Activated CD4-positive, alpha-beta T cell treated with anti-CD3 and anti-CD28 coated beads, Interleukin-2, Interleukin-6, amounts not matched to agents 100 ng/mL and 50 ng/mL, durations not matched to agents 16 hours and 8 hours (primary cell): ENCODE data around the gene MPV17L2.
A peak's percentile ranks its signal among the peaks of the same experiment; 100 is the strongest.
"Not testable (repeated sequence)": the region's sequence is repeated elsewhere in the genome, so short reads cannot be mapped to it uniquely, and the experiment has no call there.

Experiments
- DNase-seq: peaks from one replicate; pipeline ENCODE4 v3.0.0-alpha.2; 2020

MPV17L2 gene

DNA sequence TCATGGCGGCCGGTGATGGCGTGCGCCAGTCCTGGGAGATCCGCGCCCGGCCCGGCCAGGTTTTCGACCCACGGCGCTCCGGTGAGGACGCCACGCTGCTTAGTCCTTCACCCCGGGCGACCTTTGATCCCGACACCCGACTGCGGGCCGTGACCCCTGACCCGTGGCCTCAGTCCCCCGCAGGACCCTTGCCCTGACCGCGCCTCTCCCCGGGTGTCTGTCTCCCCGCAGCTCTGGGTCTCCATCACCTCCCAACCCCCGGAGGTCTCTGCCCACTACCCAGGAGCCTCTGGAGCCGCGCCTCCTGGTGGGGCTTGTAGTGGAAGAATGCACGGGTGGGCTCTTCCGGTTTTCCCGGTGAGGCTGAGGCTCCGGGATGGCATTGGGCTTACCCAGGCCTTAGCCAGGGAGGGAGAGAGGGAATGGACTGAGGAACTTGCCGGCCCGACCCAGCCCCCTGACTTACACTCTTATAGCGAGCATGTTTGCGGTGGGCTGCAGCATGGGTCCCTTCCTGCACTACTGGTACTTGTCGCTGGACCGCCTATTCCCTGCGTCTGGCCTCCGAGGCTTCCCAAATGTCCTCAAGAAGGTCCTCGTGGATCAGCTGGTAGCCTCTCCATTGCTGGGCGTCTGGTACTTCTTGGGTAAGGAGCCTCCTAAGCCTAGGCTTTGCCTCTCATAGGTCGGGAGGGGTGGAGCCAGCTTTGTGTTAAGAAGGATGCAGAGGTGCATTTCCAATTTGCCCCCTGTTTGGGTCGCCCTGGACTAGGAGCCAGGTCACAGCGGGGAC lies 566 bp downstream of the MPV17L2 start:
- no peak for DNase-seq

DNA sequence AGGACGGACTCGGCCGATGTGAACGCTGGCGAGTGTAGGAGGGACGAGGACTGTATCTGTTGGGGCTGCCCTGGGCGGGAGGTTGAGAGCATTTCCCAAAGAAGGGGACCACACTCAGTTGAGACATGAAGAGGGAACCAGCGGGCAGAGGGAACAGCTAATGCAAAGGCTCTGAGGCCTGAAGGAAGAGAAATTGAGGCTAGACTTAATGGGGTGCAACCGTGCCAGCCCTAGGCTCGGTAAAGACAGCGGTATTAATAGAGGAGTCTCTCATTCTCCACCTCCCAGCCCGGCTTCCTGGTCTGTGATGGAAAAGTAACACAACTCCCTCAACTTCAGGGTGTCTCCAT lies 1.1 kb downstream of the MPV17L2 start:
- DNase-seq, result no peak

DNA sequence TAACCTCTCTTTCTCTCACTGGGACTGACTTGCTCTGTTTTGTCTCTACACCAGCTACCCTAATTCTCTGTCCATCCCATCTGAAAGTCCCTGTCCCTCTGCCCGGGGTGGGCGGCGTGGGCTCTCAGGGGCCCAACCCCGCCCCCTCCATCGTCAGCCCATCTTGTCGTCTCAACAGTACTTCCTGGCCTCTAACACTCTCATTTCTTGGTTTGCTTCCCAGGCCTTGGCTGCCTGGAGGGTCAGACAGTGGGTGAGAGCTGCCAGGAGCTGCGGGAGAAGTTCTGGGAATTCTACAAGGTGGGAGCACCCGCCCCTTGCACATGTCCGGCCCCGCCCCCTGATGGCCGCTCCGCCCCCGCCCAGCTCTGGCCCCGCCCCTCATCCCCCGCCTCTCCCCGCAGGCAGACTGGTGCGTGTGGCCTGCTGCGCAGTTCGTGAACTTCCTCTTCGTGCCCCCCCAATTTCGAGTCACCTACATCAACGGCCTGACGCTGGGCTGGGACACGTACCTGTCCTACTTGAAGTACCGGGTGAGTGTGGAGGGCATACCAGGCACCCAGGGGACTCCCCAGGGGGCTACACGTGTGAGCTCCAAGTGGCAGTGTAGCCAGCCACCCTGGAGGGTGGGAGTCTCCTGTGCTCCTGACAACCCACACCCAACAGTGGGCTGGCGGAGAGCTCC lies 1.7 kb downstream of the MPV17L2 start:
- DNase-seq, result peak; percentile 37

DNA sequence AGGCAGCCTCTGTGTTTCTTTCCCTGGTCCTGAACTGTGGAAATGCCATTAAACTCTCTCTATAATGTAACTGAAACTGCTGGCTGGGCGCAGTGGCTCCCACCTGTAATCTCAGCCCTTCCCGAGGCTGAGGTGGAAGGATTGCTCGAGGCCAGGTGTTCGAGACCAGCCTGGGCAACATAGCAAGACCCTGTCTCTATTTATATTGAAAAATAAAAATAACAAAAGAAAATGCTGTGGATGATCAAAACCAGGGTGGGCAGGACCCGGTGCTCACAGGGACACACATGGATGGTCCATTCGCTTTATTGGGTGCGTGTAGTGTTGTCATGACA lies 3.5 kb downstream of the MPV17L2 start:
- DNase-seq, result no peak

DNA sequence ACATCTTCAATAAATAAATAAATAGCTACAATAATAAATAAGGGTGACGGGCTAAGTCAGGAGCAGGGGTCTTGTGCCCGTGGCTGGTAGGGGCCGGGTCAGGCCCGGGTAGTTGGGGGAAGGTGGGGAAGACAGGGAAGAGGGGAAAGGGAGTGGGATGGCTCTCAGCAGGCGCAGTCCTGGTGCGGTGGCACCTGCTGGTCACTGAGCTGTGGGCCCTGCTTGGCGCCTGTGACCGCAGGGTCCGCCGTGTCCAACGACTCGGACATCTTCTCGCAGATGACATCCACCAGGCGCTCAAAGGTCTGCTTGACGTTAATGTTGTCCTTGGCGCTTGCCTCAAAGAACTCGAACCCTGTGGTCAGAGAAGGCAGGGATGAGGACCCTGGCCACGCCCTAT lies 4.3 kb downstream of the MPV17L2 start:
- DNase-seq, result no peak

DNA sequence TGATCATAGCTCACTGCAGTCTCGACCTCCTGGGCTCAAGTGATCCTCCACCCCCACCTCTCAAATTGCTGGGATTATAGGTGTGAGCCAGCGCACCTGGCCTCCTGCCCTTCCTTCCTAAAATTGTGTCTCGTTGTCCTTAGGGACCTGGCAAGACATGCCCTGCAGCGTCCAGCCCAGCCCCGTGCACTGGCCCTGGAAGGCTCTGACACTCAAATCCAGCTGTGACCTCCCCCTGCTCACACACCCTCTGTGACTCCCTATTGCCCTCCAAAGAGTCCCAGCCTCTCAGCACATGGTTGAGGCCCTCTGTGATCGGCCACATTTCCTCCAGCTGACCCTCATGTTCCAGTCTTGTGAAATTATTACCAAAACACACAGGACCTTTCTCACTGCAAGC lies 4.9 kb downstream of the MPV17L2 start:
- DNase-seq, result no peak

DNA sequence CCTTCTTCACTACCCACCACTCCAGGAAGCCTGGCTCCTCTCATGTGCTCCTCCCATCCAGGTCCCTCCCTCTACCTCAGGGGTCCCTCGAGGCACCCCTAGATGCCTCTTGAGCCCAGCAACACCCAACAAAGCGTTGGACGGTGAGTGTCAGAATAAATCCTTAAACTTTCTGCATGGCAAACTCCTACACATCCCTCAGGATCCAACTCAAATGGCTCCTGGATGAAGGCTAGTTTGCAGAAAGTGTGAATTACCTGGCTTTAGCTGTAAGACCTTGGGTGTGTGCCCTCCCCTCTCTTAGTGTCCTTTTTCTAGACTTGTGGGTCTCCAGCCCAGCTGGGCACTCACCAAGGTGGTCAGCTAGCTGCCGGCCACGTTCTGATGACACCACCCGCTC lies 5.4 kb downstream of the MPV17L2 start:
- no peak for DNase-seq

DNA sequence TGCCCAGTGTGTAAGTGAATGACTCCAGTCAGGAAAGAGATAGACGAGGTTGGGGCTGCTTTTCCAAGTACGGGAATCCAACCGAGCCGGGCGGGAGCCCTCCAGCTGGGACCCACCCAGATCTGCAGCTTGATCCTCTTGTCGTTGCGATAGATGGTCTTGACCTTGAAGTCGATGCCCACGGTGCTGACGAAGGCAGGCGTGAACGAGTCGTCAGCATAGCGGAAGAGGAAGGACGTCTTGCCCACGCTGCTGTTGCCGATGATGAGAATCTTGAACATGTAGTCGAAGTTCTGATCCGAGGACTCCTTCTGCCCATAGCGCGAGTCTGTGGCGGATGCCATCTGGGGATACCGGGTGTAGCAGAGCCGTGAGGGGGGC lies 9.4 kb downstream of the MPV17L2 start:
- no peak for DNase-seq

DNA sequence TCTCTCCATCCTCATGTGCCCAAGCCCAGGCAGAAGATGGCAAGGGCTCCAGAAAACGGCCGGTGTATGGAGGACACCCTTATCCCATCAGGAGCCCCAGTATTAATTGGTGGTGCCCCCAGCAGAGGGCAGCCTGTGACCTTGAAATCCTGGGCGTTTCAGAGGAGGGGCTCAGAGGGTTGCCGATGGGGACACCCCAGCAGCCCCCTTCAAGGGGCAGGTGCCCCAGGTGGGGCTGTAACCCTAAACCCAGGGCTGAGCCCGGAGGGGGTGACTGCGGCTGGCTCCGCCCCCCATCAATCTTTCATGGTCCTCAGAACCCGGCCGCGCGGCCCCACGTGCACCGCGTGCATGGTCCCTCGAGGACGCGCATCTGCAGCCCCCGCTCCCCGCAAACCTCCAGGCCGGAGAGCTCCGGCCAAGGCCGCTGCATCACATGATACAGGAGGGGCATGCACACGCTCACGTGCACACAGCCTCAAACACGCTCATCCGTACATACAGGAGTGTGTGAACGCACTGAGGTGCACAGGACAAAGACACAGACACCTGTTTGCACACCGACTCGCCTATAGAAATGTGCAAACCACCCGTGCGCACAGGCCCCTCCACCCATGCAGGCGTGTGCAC lies 9.9 kb downstream of the MPV17L2 start:
- no peak for DNase-seq

DNA sequence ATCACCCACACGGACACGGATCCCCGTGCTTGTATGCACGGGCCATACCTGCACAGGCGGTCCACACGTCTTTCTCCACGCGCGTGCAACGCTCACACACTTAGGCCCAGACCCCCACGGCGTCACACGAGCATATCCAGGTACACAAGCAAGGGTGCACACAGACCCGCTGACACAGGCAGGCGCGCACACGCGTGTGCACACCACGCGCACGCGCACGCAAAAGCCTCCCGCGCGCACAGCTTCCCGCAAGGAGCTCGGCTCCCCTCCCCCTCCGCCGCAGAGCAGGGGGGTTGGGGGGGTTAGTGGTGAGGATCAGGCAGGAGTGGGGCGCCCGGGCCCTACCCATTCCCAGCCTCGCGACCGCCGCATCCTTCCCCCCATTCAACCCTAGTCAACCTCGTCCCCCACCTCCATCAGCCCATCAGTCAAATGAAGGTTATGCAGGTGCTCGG lies 10.4 kb downstream of the MPV17L2 start:
- DNase-seq, result peak; percentile 49

DNA sequence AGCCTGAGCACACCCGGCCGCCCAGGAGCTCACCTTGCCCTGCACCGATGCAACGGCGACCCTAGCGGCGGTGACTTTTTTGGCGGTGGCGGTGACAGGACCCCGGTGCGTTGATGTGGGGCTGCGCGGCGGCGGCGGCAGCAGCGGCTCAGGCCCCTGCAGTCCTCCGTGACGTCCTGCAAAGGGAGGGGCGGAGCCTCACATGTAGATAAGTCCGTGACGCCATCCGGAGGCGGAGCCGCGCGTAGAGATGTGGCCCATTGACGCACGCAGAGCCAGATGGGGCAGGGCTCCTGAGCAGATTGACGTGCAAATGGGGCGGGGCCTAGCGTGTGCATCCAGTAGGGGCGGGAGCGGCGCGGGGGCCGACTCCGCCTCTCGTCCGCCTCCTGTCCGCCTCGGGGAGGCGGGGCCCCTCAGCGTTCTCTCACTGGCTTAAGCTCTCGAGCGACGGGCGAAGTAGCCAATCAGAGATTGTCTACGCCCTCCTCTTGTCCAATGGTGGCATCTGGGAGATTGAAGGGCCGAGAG lies 10.9 kb downstream of the MPV17L2 start, which contains the start of gene RAB3A:
Gene RAB3A (minus strand): TSS at position 180 of the 531 bp plus-strand sequence. CDS start 1,302 bp downstream, outside the sequence.
- peak; percentile 100 for DNase-seq

DNA sequence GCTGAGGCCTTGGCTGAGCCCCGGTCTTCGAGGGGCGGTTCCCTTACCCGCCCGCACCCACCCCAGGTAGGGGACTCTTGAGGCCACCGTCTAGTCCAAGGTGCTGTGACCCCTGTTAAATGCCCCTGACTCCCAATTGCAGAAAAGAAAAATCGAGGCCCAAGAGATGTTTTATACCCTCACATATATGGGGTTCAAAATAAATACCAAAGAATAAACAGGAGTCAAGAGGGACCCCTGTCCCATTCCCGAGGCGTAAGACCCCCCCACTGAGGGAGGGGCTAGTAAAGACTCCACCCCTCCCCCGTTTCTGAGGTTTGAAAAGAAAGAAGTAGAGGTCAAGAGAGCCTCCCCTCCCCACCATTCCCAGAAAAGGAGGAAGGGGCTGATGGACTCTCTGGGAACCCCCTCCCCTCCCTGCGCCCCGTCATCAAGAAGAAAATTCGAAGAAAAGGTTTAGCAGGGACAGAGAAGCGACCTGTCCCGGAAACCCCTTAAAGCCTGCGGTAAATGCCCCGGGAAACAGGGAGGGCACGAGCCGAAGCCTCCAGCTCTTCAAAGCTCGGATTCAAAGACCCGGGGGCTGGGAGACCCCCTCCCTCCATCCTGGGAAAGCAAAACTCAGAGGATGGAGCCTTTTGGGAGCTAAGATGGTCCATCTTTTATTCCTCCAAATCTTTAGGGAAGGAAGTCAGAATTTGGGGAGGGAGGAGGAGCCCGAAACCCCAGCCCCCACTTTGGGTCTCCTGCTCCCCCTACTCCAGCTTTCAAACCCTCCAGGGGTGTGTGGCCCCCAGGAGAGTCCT lies 11.6 kb downstream of the MPV17L2 start:
- no peak for DNase-seq

DNA sequence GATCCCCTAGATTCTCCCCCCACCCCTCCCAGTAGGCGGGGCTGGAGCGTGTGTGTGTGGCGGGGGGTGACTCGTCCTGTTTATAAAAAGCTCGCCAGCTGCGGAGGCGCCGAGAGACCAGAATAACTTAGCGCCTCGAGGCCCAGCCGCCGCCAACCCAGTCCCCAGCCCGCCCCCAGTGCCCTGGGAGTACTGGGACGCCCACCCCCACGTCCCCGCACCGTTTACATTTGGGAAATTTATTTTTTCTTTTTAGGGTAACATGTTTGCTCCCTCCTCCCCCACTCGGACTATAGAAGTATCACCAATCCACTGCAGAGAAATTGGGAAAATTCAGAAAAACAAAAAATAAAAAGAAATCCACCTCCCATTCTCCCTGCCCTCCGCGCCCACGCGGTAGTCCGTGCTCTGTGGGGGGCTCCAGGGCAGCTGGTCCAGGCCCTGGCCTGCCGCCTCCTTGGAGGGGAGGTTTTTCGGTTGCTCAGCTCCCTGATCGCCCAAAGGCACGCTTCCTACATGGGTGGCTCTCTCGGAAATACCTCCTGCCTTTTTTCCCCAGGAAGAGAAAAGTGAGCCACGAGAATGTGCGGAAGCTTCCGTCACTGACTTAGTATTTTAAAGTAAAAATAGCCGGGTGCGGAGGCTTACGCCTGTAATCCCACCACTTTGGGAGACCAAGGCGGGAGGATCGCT lies 12.3 kb downstream of the MPV17L2 start:
- DNase-seq, result peak; percentile 46

DNA sequence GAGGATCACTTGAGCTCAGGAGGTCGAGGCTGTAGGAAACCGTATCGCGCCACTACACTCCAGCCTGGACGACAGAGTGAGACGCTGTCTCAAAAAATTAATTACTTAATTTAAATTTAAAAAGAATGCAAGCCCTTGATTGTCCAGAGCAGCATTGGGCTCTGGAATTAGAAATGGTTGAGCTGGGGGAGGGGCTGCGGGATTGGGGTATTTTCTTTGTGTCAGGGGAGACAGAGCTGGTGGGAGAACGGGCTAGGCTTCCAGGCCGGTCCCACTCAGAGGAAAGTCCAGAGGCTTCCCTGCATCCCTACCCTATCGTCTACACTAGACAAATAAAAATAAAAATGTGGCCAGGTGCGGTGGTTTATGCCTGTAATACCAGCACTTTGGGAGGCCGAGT lies 13.0 kb downstream of the MPV17L2 start:
- no peak for DNase-seq

DNA sequence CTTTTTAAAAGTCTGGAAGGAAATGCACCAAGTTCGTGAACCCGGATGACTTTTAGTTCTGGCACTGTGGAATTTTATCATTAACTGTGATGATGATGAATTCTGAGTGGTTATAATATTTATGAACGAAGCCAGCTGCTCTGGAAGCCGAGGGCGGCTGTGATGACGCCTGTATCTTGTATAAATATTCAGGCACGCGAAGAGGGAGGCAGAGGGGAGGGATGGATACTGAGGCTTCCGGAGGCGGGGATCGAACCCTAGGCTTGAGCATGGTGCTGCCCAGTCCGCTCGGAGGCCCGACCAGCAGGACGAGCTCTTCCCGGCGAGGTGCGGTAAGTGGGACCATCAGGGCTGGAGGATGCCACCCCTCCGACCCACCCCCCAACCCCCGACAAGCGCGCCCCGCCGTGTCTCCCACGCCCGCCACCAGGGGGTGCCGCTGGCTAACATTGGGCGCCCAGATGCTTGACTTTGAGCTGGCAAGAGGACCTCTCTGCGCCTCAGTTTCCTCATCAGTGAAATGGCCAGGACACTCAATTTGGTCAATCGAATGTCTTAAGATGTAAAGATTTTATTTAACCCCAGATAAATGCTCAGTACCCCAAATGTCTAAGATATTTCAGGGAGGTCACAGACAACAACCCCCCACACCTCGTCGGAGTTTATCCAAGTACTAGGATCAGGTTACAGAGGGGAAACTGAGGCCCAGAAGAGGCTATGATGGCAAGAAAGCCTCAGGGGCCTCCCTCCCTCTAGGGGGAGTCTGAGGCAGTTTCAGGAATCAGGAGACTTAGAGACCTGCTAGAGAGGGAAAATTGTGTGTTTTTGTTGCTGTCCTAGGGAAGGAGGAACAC lies 15.3 kb downstream of the MPV17L2 start:
- DNase-seq, result peak; percentile 54

DNA sequence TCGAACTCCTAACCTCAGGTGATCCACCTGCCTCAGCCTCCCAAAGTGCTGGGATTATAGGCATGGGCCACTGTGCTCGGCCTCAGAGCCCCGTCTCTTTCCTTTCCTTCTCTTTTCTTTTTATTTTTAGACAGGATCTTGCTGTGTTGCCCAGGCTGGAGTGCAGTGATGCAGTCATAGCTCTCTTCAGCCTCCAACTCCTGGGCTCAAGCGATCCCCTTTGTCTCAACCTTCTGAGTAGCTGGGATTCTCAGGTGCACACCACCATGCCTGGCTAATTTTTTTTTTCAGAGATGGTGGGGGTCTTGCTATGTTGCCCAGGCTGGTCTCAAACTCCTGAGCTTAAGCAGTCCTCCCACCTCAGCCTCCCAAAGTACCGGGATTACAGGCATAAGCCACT lies 16.9 kb downstream of the MPV17L2 start:
- DNase-seq, result not testable (repeated sequence)

DNA sequence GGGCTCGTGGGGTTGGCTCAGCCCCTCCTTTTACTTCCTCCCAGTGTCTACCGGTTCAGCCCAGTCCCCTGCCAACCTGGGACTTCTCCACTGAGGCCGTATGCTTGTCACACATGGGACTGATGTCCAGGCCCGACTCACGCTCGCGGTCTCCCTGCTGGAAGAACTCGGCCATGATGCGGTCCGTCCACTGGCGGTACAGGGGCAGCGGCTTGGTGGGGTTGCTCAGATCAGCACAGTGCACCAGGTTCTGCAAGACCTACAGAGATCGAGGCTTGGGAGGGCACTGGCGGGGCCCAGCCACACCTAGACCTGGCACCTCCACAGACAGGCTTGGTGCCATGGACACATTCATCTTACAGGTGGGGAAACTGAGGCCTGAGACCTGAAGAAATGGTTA lies 18.7 kb downstream of the MPV17L2 start:
- no peak for DNase-seq

DNA sequence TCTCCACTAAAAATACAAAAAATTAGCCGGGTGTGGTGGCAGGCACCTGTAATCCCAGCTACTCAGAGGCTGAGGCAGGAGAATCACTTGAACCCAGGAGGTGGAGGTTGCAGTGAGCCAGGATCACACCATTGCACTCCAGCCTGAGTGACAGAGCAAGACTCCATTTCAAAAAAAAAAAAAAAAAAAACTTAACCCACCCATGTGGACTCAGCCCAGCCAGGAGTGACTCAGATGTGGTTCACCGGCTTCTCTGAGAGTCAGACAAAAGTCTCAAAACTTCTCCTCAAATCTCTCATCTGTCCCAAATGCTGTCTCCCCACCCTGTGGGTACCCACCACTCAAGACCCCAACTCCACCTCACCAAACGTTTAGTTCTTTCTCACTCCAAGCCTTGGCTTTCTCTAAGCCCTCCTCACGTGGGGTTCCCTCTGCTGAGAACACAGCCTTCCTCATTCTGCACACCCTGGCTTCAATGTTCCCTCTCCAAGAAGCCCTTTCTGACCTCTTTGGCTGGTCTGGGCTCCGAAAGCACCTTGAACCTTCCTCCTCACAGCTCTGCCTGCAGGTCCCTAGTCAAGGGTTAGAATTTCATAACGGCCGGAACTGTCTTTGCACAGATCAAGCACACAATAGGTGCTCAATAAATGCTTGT lies 21.9 kb downstream of the MPV17L2 start:
- no peak for DNase-seq

DNA sequence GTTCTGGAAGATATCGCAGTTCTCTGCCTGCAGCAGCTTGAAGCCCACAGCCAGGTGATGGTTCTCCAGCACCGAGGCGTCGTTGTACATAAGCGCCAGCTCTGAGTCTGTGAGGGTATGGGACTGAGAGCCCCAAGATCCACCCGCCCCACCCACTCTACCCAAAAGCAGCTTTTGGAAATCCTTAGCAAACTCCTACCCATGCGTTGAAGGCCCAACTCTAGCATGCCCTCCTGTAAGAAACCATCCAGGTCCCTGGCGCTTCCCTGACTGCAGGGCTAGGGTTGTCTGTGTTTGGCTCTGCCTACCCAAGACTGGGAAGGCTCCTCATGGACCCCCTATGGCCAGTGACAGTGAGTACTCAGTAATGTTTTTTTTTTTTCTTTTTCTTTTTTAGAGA lies 23.8 kb downstream of the MPV17L2 start:
- DNase-seq, result no peak

DNA sequence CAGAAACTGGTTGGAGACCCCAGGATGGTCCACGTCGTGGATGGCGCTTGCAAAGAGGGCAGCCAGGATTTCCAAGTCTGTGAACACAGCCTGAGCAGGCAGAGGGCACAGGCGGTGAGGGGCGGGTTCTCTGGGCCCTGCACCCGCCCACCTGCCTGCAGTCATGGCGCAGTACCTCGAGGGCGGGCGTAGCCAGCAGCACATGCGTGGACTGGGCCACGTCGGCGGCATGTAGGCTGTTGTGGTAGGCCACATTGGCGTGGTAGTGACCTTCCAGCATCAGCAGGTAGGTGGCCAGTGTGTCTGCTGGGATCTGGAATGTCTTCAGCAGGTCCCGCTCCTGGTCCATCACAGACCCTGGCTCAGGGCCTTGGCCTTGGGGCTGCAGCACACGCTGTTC lies 25.1 kb downstream of the MPV17L2 start:
- no peak for DNase-seq

DNA sequence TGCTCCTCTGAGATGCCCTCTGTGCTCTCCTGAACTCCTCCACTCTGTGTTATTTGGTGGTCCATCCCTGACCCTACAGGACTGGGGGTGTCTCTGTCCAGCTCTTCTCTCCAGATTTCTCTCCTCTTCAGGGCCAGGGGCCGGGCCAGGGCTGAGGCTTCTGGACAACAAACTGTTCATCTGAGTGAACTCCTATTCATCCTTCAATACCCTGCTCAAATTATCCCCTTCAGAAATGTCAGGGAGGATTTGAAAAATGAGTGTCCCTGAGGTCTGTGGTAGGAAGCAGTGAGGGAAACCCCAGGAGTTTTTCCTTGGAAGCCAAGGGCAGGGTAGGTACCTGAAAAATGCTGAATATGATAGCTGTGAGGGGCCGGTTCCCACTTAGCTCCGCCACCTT lies 25.6 kb downstream of the MPV17L2 start:
- DNase-seq, result no peak
